Breast epithelium (tissue), 4 donors: ENCODE results near the gene FAM149B1. TPM values are rescaled to one million over a fixed set of nuclear protein-coding genes. Genes with fewer than 3 reads are reported as not detected.

ENCODE experiments used
- DNase-seq, 2 donors: peaks; one replicate each; pipeline ENCODE4 v3.0.0-alpha.2; 2019; ENCODE audit warnings: low spot score in 2 of 2
- H3K27ac ChIP-seq, 2 donors: fragments of 200-600 bp; sonication (generic) in 1 of 2; one replicate each; pipeline ENCODE4 v1.5.1; 2016 to 2019; ENCODE audit warnings: mild to moderate bottlenecking in 1 of 2
- H3K27me3 ChIP-seq, 2 donors: fragments of 200-600 bp; sonication (generic) in 1 of 2; one replicate each; pipeline versions ENCODE4 v1.5.1 to v1.6.0; 2017 to 2019; ENCODE audit warnings: control low read depth in 1 of 2, mild to moderate bottlenecking in 1 of 2
- H3K36me3 ChIP-seq: fragments of 200-600 bp; one replicate; pipeline ENCODE4 v1.5.1; 2019
- H3K4me1 ChIP-seq, 2 donors: fragments of 200-600 bp; sonication (generic); one replicate each; pipeline ENCODE4 v1.5.1; 2016 to 2019; ENCODE audit warnings: control low read depth in 1 of 2
- H3K4me3 ChIP-seq, 3 donors: fragments of 200-600 bp; sonication (generic); 1 replicate in 2 of 3; 2 replicates in 1 of 3; pipeline ENCODE4 v1.5.1; 2016 to 2019; ENCODE audit warnings: mild to moderate bottlenecking in 3 of 3, moderate library complexity in 2 of 3
- H3K9me3 ChIP-seq, 2 donors: fragments of 200-600 bp; sonication (generic) in 1 of 2; one replicate each; pipeline ENCODE4 v1.5.1; 2016 to 2019; ENCODE audit warnings: control low read depth in 1 of 2
- POLR2A ChIP-seq: fragments of 450-650 bp; IDR thresholded peaks from one replicate; pipeline ENCODE4 v1.6.1; 2016; ENCODE audit warnings: antibody characterized with exemption, mild to moderate bottlenecking, moderate library complexity
- POLR2AphosphoS5 ChIP-seq, 3 donors: sonication (generic); formaldehyde crosslinking; IDR thresholded peaks; one replicate each; pipeline ENCODE4 v1.6.1; 2017; ENCODE audit warnings: antibody characterized with exemption in 3 of 3
- intact Hi-C: fragments of 100-400 bp; cut with DNase I; formaldehyde crosslinking; loops from one replicate; pipeline ENCODE4 v1.15.1; 2023; ENCODE audit warnings: low total_unique reads
- total RNA-seq, 3 donors: library from RNA; depleted of rRNA; stranded (reverse); fragments of >200 nt; gene quantifications; one replicate each; pipeline ENCODE4 v1.1.0, GENCODE V29; 2016
- TF ChIP-seq, protein P1 (sequence below), 3 donors: fragments of 450-650 bp; IDR thresholded peaks; one replicate each; pipeline ENCODE4 v1.5.1; 2016 to 2017; ENCODE audit warnings: antibody characterized with exemption in 3 of 3, mild to moderate bottlenecking in 3 of 3, moderate library complexity in 3 of 3

Gene FAM149B1
- total RNA-seq, 3 donors from 2014 or later = 19.4 to 24.6 (median 19.7) TPM

DNA sequence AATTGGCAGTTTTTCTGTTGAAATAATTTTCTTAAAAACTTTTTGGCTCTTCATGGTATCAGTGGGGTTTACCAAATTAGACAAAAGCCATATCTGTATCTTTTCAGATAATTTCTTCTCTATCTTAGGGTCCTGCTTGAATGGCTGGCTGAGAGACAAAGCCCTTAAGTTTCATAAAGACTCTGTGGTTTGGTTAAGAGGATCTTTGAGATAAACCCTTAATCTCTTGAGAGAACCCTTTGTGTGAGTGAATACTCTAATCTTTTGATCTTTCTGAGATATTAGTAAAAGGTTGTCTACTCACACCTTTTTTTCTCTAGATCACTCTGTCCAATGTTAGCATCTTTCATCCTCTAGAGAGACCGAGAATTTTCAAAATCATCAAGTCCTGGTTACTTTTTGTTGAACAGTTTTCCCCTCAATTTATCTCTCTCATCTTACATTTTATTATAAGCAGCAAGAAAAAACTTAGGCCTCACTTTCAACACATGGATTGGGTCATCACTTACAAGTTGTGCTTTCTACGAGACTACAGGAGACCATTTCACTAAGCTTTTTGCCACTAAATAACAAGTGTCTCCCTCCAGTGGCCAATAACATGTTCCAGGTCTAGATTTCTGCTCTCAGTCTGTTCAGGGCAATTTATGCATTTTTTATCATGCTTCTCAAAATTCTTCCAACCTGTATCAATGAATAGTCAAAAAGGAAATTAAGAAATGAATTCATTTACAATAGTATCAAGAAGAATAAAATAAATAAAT lies 50.7 kb downstream of the FAM149B1 start:
- no peak for DNase-seq
- intact Hi-C loops = no loop called here
- no peak overlapping the region for H3K27ac ChIP-seq
- H3K36me3 ChIP-seq = no peaks in the 10 kb centered on the region
- H3K27me3 ChIP-seq = no peaks in the 10 kb centered on the region
- no peak overlapping the region for H3K4me3 ChIP-seq
- no peaks in the 10 kb centered on the region for H3K4me1 ChIP-seq
- no peaks in the 10 kb centered on the region for H3K9me3 ChIP-seq
- TF ChIP-seq POLR2AphosphoS5 (IDR thresholded peaks at IDR 0.05) = no peak
- TF ChIP-seq, protein P1, sequence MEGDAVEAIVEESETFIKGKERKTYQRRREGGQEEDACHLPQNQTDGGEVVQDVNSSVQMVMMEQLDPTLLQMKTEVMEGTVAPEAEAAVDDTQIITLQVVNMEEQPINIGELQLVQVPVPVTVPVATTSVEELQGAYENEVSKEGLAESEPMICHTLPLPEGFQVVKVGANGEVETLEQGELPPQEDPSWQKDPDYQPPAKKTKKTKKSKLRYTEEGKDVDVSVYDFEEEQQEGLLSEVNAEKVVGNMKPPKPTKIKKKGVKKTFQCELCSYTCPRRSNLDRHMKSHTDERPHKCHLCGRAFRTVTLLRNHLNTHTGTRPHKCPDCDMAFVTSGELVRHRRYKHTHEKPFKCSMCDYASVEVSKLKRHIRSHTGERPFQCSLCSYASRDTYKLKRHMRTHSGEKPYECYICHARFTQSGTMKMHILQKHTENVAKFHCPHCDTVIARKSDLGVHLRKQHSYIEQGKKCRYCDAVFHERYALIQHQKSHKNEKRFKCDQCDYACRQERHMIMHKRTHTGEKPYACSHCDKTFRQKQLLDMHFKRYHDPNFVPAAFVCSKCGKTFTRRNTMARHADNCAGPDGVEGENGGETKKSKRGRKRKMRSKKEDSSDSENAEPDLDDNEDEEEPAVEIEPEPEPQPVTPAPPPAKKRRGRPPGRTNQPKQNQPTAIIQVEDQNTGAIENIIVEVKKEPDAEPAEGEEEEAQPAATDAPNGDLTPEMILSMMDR (IDR thresholded peaks at IDR 0.05) = no peak
- no peak for TF ChIP-seq POLR2A

GRCh38 chr10:73219384-73219783 lies 51.5 kb downstream of the FAM149B1 start:
- no peaks in the 10 kb centered on the region for H3K9me3 ChIP-seq
- H3K36me3 ChIP-seq = no peaks in the 10 kb centered on the region
- no peak for DNase-seq
- TF ChIP-seq, protein P1 (IDR thresholded peaks at IDR 0.05) = no peak
- TF ChIP-seq POLR2A (no peak), POLR2AphosphoS5 (IDR thresholded peaks at IDR 0.05) (no peak)
- H3K4me1 ChIP-seq = no peaks in the 10 kb centered on the region
- H3K4me3 ChIP-seq = no peak overlapping the region
- H3K27me3 ChIP-seq = no peaks in the 10 kb centered on the region
- H3K27ac ChIP-seq = no peak overlapping the region
- intact Hi-C loops = no loop called here

DNA sequence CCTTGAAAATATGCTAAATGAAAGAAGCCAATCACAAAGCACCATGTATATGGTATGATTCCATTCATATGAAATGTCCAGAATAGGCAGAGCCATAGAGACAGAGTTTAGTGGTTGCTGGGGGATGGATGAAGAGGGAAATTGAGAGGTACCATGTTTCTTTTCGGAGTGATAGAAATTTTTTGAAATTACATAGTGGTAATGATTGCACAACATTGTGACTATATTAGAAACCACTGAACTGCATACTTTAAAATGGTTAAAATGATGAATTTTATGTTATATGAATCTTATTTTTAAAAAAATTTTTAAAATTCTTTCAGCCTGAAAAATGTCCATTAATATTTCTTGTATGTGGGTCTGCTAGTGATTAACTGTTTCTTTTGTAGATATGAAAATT lies 53.1 kb downstream of the FAM149B1 start:
- Histone ChIP-seq H3K4me1 (no peaks in the 10 kb centered on the region), H3K27me3 (no peaks in the 10 kb centered on the region), H3K4me3 (no peak overlapping the region), H3K36me3 (no peaks in the 10 kb centered on the region), H3K9me3 (no peaks in the 10 kb centered on the region), H3K27ac (no peak overlapping the region)
- intact Hi-C loops = no loop called here
- no peak for DNase-seq
- TF ChIP-seq POLR2A (no peak), POLR2AphosphoS5 (IDR thresholded peaks at IDR 0.05) (no peak)
- TF ChIP-seq, protein P1 (IDR thresholded peaks at IDR 0.05) = no peak

- Histone ChIP-seq H3K4me3 (no peak overlapping the region), H3K36me3 (no peaks in the 10 kb centered on the region), H3K27ac (no peak overlapping the region), H3K9me3 (no peaks in the 10 kb centered on the region), H3K27me3 (no peaks in the 10 kb centered on the region), H3K4me1 (no peaks in the 10 kb centered on the region)
- TF ChIP-seq, protein P1 (IDR thresholded peaks at IDR 0.05) = no peak
- no peak for TF ChIP-seq POLR2AphosphoS5 (IDR thresholded peaks at IDR 0.05)
- no peak for TF ChIP-seq POLR2A
- intact Hi-C loops = no loop called here
- no peak for DNase-seq
These were observed 57.6 kb downstream of the FAM149B1 start for GRCh38 chr10:73225518-73225917.

DNA sequence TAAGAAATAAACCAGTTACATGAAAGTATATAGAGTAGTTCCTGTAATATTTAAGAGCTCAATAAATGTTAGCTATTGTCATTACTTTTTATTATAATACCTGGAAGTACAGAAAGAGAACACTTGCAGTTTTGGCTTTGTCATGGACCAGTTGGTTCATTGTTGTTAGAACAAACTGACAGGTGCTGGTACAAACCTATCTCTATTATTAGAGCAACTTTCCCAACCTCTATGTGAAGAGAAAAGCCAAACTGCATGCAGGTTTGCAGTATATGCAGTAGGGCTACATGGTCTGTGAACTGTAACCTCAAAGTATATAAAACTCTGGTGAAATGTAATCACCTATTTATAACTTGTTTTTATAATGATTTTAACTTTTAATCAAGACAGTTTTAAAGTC lies 58.7 kb downstream of the FAM149B1 start:
- no peak overlapping the region for H3K27ac ChIP-seq
- no peaks in the 10 kb centered on the region for H3K36me3 ChIP-seq
- TF ChIP-seq, protein P1 (IDR thresholded peaks at IDR 0.05) = no peak
- no peak for TF ChIP-seq POLR2AphosphoS5 (IDR thresholded peaks at IDR 0.05)
- TF ChIP-seq POLR2A = no peak
- DNase-seq = no peak
- H3K27me3 ChIP-seq = no peaks in the 10 kb centered on the region
- no peaks in the 10 kb centered on the region for H3K4me1 ChIP-seq
- no peak overlapping the region for H3K4me3 ChIP-seq
- intact Hi-C loops = no loop called here
- no peaks in the 10 kb centered on the region for H3K9me3 ChIP-seq
